ENCODE data around the gene KLF6. TPM values are rescaled to one million over a fixed set of nuclear protein-coding genes. Genes with fewer than 3 reads are reported as not detected.
A peak's percentile ranks its signal among the peaks of the same experiment; 100 is the strongest.

The KLF6 gene
- total RNA-seq, 2 experiments from 2014 or later: 851 to 874 TPM

- H3K4me1 ChIP-seq (ENCODE audit: insufficient read depth, low read length): no peaks in the 10 kb centered on the region
- H3K4me3 Mint-ChIP-seq: no peak overlapping the region
- no peak overlapping the region for H3K4me3 ChIP-seq (ENCODE audit: low read length)
- ATAC-seq (ENCODE audit: poor library complexity) (no peak), DNase-seq (peak in 1 of 14 experiments; percentile 2)
- ChIA-PET CTCF (interaction anchor here (0.5 kb wide), 1 partner anchor 324 kb away, joined by 3 read pairs; no protein-coding TSS in a partner anchor), POLR2A (interaction anchor here (0.7 kb wide), 1 partner anchor 171 kb away, joined by 3 read pairs; no protein-coding TSS in a partner anchor)
- no peak for TF ChIP-seq CTCF (IDR thresholded peaks at IDR 0.05)
- no peak overlapping the region for H3K27ac ChIP-seq (ENCODE audit: low read depth in 1 of 2, low read length in 2 of 2)
- H3K27me3 ChIP-seq (ENCODE audit: control insufficient read depth in 1 of 2, insufficient read depth in 2 of 2, low read length in 2 of 2): no peaks in the 10 kb centered on the region
- H3K36me3 ChIP-seq (ENCODE audit: insufficient read depth, low read length): no peaks in the 10 kb centered on the region
- H3K4me1 Mint-ChIP-seq (ENCODE audit: low read depth): peaks cover 5% of the 10 kb centered on the region
- no peaks in the 10 kb centered on the region for H3K9me3 Mint-ChIP-seq
- intact Hi-C loops (cut with DNase I, micrococcal nuclease): no loop called here
- no peaks in the 10 kb centered on the region for H3K9me3 ChIP-seq (ENCODE audit: control insufficient read depth in 1 of 2, insufficient read depth in 1 of 2, low read length in 2 of 2)
- H3K27ac Mint-ChIP-seq: no peak overlapping the region
- no peaks in the 10 kb centered on the region for H3K27me3 Mint-ChIP-seq
- H3K36me3 Mint-ChIP-seq (ENCODE audit: low read depth): no peaks in the 10 kb centered on the region
These were observed 36.5 kb downstream of the KLF6 start for GRCh38 chr10:3748484-3748883.

- ATAC-seq (ENCODE audit: poor library complexity) (no peak), DNase-seq (no peak)
- intact Hi-C loops (cut with DNase I, micrococcal nuclease): no loop called here
- H3K27ac Mint-ChIP-seq: no peak overlapping the region
- no peaks in the 10 kb centered on the region for H3K4me1 ChIP-seq (ENCODE audit: insufficient read depth, low read length)
- H3K9me3 ChIP-seq (ENCODE audit: control insufficient read depth in 1 of 2, insufficient read depth in 1 of 2, low read length in 2 of 2): no peaks in the 10 kb centered on the region
- H3K27me3 ChIP-seq (ENCODE audit: control insufficient read depth in 1 of 2, insufficient read depth in 2 of 2, low read length in 2 of 2): no peaks in the 10 kb centered on the region
- no peaks in the 10 kb centered on the region for H3K9me3 Mint-ChIP-seq
- no peaks in the 10 kb centered on the region for H3K27me3 Mint-ChIP-seq
- peaks cover 5% of the 10 kb centered on the region for H3K4me1 Mint-ChIP-seq (ENCODE audit: low read depth)
- H3K4me3 Mint-ChIP-seq: no peak overlapping the region
- no peaks in the 10 kb centered on the region for H3K36me3 Mint-ChIP-seq (ENCODE audit: low read depth)
- no peak for TF ChIP-seq CTCF (IDR thresholded peaks at IDR 0.05)
- no peak overlapping the region for H3K4me3 ChIP-seq (ENCODE audit: low read length)
- no peak overlapping the region for H3K27ac ChIP-seq (ENCODE audit: low read depth in 1 of 2, low read length in 2 of 2)
- CTCF ChIA-PET: no interaction called here
- H3K36me3 ChIP-seq (ENCODE audit: insufficient read depth, low read length): no peaks in the 10 kb centered on the region
- POLR2A ChIA-PET: interaction anchor here (0.7 kb wide), 1 partner anchor 170 kb away, joined by 3 read pairs; no protein-coding TSS in a partner anchor
These were observed 37.0 kb downstream of the KLF6 start for GRCh38 chr10:3747984-3748383.

GRCh38 chr10:3747248-3747960 is 37.6 kb downstream of the KLF6 start:
- H3K4me3 Mint-ChIP-seq: no peak overlapping the region
- no peaks in the 10 kb centered on the region for H3K36me3 Mint-ChIP-seq (ENCODE audit: low read depth)
- no peaks in the 10 kb centered on the region for H3K9me3 ChIP-seq (ENCODE audit: control insufficient read depth in 1 of 2, insufficient read depth in 1 of 2, low read length in 2 of 2)
- H3K4me3 ChIP-seq (ENCODE audit: low read length): no peak overlapping the region
- H3K27ac ChIP-seq (ENCODE audit: low read depth in 1 of 2, low read length in 2 of 2): no peak overlapping the region
- peaks cover 5% of the 10 kb centered on the region for H3K4me1 Mint-ChIP-seq (ENCODE audit: low read depth)
- no peaks in the 10 kb centered on the region for H3K9me3 Mint-ChIP-seq
- ChIA-PET POLR2A (interaction anchor here (0.6 kb wide), 1 partner anchor 16 kb away, joined by 3 read pairs; no protein-coding TSS in a partner anchor), CTCF (no interaction called here)
- H3K27me3 Mint-ChIP-seq: no peaks in the 10 kb centered on the region
- DNase-seq (peak in 1 of 14 experiments; percentile 7), ATAC-seq (ENCODE audit: poor library complexity) (no peak)
- TF ChIP-seq CTCF (IDR thresholded peaks at IDR 0.05): no peak
- no peaks in the 10 kb centered on the region for H3K4me1 ChIP-seq (ENCODE audit: insufficient read depth, low read length)
- no peaks in the 10 kb centered on the region for H3K27me3 ChIP-seq (ENCODE audit: control insufficient read depth in 1 of 2, insufficient read depth in 2 of 2, low read length in 2 of 2)
- H3K36me3 ChIP-seq (ENCODE audit: insufficient read depth, low read length): no peaks in the 10 kb centered on the region
- no peak overlapping the region for H3K27ac Mint-ChIP-seq
- intact Hi-C loops (cut with DNase I, micrococcal nuclease): no loop called here

Measured in CD4-positive, alpha-beta T cell (primary cell).